HuH-7.5 (cell line): Measurements from ENCODE around the gene FNDC11.

Experiments
- DNase-seq: peaks from one replicate; pipeline ENCODE4 v3.0.0; 2011; ENCODE audit warnings: low spot score

Gene FNDC11

GRCh38 chr20:63579017-63579694 is 25.2 kb downstream of the FNDC11 start:
- no peak for DNase-seq

GRCh38 chr20:63580796-63581461 is 27.0 kb downstream of the FNDC11 start:
- DNase-seq, result peak; percentile 75

GRCh38 chr20:63582382-63583063 is 28.6 kb downstream of the FNDC11 start:
- DNase-seq, result no peak

- DNase-seq, result no peak
Measured at GRCh38 chr20:63585616-63586565, 31.9 kb downstream of the FNDC11 start.

- no peak for DNase-seq
Measured at GRCh38 chr20:63586797-63587196, 32.8 kb downstream of the FNDC11 start.

GRCh38 chr20:63587256-63587655 is 33.3 kb downstream of the FNDC11 start:
- DNase-seq, result no peak

- DNase-seq, result no peak
Measured at GRCh38 chr20:63587776-63588591, 34.0 kb downstream of the FNDC11 start.

GRCh38 chr20:63588641-63589041 is 34.7 kb downstream of the FNDC11 start:
- no peak for DNase-seq

GRCh38 chr20:63589261-63590217 is 35.6 kb downstream of the FNDC11 start:
- DNase-seq, result no peak

GRCh38 chr20:63590218-63591146 is 36.5 kb downstream of the FNDC11 start:
- DNase-seq, result no peak

- no peak for DNase-seq
Measured at GRCh38 chr20:63591147-63591533, 37.2 kb downstream of the FNDC11 start.

GRCh38 chr20:63591786-63592355 is 37.9 kb downstream of the FNDC11 start:
- no peak for DNase-seq

- no peak for DNase-seq
Measured at GRCh38 chr20:63592661-63593060, 38.7 kb downstream of the FNDC11 start.

GRCh38 chr20:63594043-63594561 is 40.1 kb downstream of the FNDC11 start:
- no peak for DNase-seq

GRCh38 chr20:63595416-63596127 is 41.6 kb downstream of the FNDC11 start:
- DNase-seq, result no peak

- no peak for DNase-seq
Measured at GRCh38 chr20:63596423-63596822, 42.5 kb downstream of the FNDC11 start.

GRCh38 chr20:63597651-63598478 is 43.9 kb downstream of the FNDC11 start:
- DNase-seq, result no peak
